Fibroblast of pulmonary artery (primary cell): ENCODE results near the gene EXOC6B.

Experiments
- DNase-seq: peaks from one replicate; pipeline ENCODE4 v3.0.0-alpha.2; 2010; ENCODE audit warnings: low read depth
- H3K4me3 ChIP-seq: replicated peaks from 2 replicates; pipeline ENCODE4 v1.5.1; 2011; ENCODE audit warnings: low read depth, mild to moderate bottlenecking, control low read depth, low read length, moderate library complexity
- CTCF ChIP-seq: IDR thresholded peaks from 2 replicates; pipeline ENCODE4 v1.5.1; 2011; ENCODE audit warnings: mild to moderate bottlenecking, control low read depth, low read length, inconsistent platforms; ENCODE audit errors: missing control alignments

EXOC6B gene

GRCh38 chr2:72367530-72368225 is 458.2 kb downstream of the EXOC6B start:
- peak; percentile 62 for TF ChIP-seq CTCF
- DNase-seq, result peak; percentile 96
- H3K4me3 ChIP-seq, result no peak overlapping the region

DNA sequence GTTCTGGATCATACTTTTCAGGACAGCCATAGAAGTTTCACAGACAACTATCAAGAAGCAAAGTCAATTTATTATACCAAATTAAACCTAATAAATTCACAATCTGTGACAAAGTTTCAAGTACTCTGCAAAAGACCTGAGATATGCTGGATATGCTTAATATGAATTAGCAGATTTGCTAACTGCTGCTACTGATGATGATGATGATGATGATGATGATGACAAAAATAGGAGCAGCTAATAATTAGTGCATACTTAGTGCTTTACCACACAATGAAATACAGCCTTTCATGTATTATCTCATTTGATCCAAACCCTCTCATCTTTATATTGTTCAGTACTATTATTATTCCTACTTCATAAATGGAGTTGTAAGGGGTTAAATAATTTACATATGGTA is 462.4 kb downstream of the EXOC6B start:
- no peak for DNase-seq
- no peak for TF ChIP-seq CTCF
- no peak overlapping the region for H3K4me3 ChIP-seq

- TF ChIP-seq CTCF, result no peak
- no peak for DNase-seq
- H3K4me3 ChIP-seq, result no peak overlapping the region
Measured at GRCh38 chr2:72362733-72363132, 463.1 kb downstream of the EXOC6B start.

GRCh38 chr2:72361521-72361920 is 464.3 kb downstream of the EXOC6B start:
- no peak for DNase-seq
- no peak for TF ChIP-seq CTCF

GRCh38 chr2:72361042-72361441 is 464.8 kb downstream of the EXOC6B start:
- no peak for TF ChIP-seq CTCF
- H3K4me3 ChIP-seq, result no peak overlapping the region
- DNase-seq, result no peak

More at GRCh38 chr2:72361521-72361920, 464.3 kb downstream of the EXOC6B start:
- no peak overlapping the region for H3K4me3 ChIP-seq

DNA sequence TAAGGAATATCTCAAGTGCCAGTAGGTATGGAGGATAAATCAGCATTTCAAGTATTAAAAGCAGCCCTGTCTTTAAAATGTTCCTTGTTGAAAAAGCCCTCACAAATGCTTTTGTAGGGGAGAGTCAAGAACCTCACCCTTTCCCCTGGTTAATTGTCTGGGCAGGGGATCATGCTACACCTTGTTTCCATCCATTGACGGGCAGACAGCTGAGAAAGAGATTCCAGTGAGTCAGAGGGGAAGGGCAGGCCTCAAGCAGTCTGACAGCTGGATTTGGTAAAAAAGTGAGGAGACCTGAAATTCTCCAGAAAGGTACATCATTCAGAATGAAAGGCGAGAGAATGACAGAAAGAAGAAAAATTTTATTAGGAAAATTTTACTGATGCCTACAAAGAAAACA is 475.0 kb downstream of the EXOC6B start:
- no peak overlapping the region for H3K4me3 ChIP-seq
- no peak for DNase-seq
- TF ChIP-seq CTCF, result no peak

DNA sequence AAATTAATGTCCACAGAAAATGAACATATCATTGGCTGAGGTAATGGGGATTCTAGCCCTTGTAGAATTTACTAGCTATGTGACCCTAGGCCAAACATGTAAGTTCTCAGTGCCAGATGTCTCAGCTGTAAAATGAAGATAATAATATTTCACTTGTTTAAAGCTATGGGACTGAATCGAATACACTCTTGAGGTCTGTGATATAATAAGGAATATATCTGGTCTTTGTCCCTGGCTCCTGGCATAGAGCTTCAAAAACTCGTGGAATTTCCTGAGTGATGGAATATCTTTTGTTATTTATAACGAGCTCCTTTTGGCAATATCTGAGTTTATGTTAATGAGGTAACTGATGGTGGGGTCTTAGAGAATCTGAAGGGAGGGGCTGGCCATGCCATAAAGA is 476.8 kb downstream of the EXOC6B start:
- H3K4me3 ChIP-seq, result no peak overlapping the region
- peak; percentile 16 for DNase-seq
- TF ChIP-seq CTCF, result no peak
